OCI-LY1 (cell line): Measurements from ENCODE around the gene GPR17.

Experiments used
- H2AFZ ChIP-seq: fragments of 200-600 bp; sonication (generic), shearing (Covaris generic); 2 replicates; pipeline ENCODE4 v1.6.0; 2014; ENCODE audit warnings: antibody characterized with exemption, mild to moderate bottlenecking, low read length
- H3F3A ChIP-seq: fragments of 200-600 bp; sonication (generic), shearing (Covaris generic); 2 replicates; pipeline ENCODE4 v1.6.0; 2014; ENCODE audit warnings: mild to moderate bottlenecking, antibody characterized with exemption, low read length, moderate library complexity; ENCODE audit not compliant: insufficient read depth
- H3K27ac ChIP-seq: fragments of 200-600 bp; sonication (generic); 2 replicates; pipeline ENCODE4 v1.5.1; 2014; ENCODE audit warnings: low read length, mixed run types, mild to moderate bottlenecking, low read depth; ENCODE audit not compliant: poor library complexity, severe bottlenecking
- H3K27me3 ChIP-seq: fragments of 200-600 bp; sonication (generic); 2 replicates; pipeline ENCODE4 v1.6.0; 2014; ENCODE audit warnings: antibody characterized with exemption, mild to moderate bottlenecking, low read length, moderate library complexity; ENCODE audit not compliant: insufficient read depth
- H3K36me3 ChIP-seq: fragments of 200-600 bp; sonication (generic); 2 replicates; pipeline ENCODE4 v1.6.1; 2014; ENCODE audit warnings: mild to moderate bottlenecking, antibody characterized with exemption, low read length, moderate library complexity, mixed read lengths; ENCODE audit not compliant: insufficient read depth
- H3K4me1 ChIP-seq: fragments of 200-600 bp; sonication (generic); 2 replicates; pipeline ENCODE4 v1.5.1; 2014; ENCODE audit warnings: mild to moderate bottlenecking, low read length, moderate library complexity; ENCODE audit not compliant: insufficient read depth, severe bottlenecking
- H3K4me2 ChIP-seq: fragments of 200-600 bp; sonication (generic), shearing (Covaris generic); 2 replicates; pipeline ENCODE4 v1.6.1; 2014; ENCODE audit warnings: low read length
- H3K4me3 ChIP-seq: fragments of 200-600 bp; sonication (generic); 2 replicates; pipeline ENCODE4 v1.5.1; 2014; ENCODE audit warnings: low read length, low read depth, mild to moderate bottlenecking, mixed read lengths; ENCODE audit not compliant: poor library complexity, severe bottlenecking
- H3K79me2 ChIP-seq: fragments of 200-600 bp; shearing (Covaris generic); 2 replicates; pipeline ENCODE4 v1.6.1; 2016; ENCODE audit warnings: mixed run types, low read length, mixed read lengths; ENCODE audit not compliant: insufficient read depth
- H3K9ac ChIP-seq: fragments of 200-600 bp; sonication (generic), shearing (Covaris generic); 2 replicates; pipeline ENCODE4 v1.6.1; 2014; ENCODE audit warnings: mild to moderate bottlenecking, low read length, mixed read lengths
- H3K9me2 ChIP-seq: fragments of 200-600 bp; sonication (generic), shearing (Covaris generic); 2 replicates; pipeline ENCODE4 v1.6.1; 2014; ENCODE audit warnings: low read depth, mild to moderate bottlenecking, low read length, mixed read lengths
- H3K9me3 ChIP-seq: fragments of 200-600 bp; shearing (Covaris generic); 2 replicates; pipeline ENCODE4 v1.6.1; 2014; ENCODE audit warnings: low read length, mixed read lengths
- H4K20me1 ChIP-seq: fragments of 200-600 bp; sonication (generic), shearing (Covaris generic); 2 replicates; pipeline ENCODE4 v1.6.0; 2016; ENCODE audit warnings: mild to moderate bottlenecking, low read length; ENCODE audit not compliant: insufficient read depth
- CTCF ChIP-seq: fragments of 200-600 bp; sonication (generic), shearing (Covaris generic); IDR thresholded peaks from 2 replicates; pipeline ENCODE4 v1.5.1; 2017; ENCODE audit warnings: mild to moderate bottlenecking, antibody characterized with exemption, low read length, moderate library complexity, mixed read lengths
- EZH2 ChIP-seq: fragments of 200-600 bp; sonication (generic), shearing (Covaris generic); IDR thresholded peaks from 2 replicates; pipeline ENCODE4 v1.8.0; 2017; ENCODE audit warnings: borderline replicate concordance, mixed run types, mild to moderate bottlenecking, antibody characterized with exemption, low read length, moderate library complexity, mixed read lengths

Gene GPR17

GRCh38 chr2:127629637-127630036, 16.3 kb upstream of the GPR17 start:
- Histone ChIP-seq H3K27ac (no peak overlapping the region), H3K9ac (no peak overlapping the region), H3K79me2 (no peaks in the 10 kb centered on the region), H3K9me3 (no peaks in the 10 kb centered on the region), H3F3A (no peaks in the 10 kb centered on the region), H3K4me2 (no peak overlapping the region), H3K4me3 (no peak overlapping the region), H3K9me2 (no peaks in the 10 kb centered on the region), H3K36me3 (no peaks in the 10 kb centered on the region), H2AFZ (no peak overlapping the region), H3K27me3 (peaks cover 10% of the 10 kb centered on the region; the same call in 1 of the 2 replicates), H3K4me1 (no peaks in the 10 kb centered on the region), H4K20me1 (no peaks in the 10 kb centered on the region)
- TF ChIP-seq EZH2 (no peak), CTCF (no peak)

- H3K27ac ChIP-seq = no peak overlapping the region
- H3K9ac ChIP-seq = no peak overlapping the region
- no peak overlapping the region for H3K4me2 ChIP-seq
These were observed 15.7 kb upstream of the GPR17 start for GRCh38 chr2:127630096-127630863.

GRCh38 chr2:127630864-127631540, 15.0 kb upstream of the GPR17 start:
- Histone ChIP-seq H3K4me1 (no peaks in the 10 kb centered on the region), H3K4me3 (no peak overlapping the region), H3K27me3 (peaks cover 12% of the 10 kb centered on the region; the same call in 1 of the 2 replicates), H4K20me1 (no peaks in the 10 kb centered on the region), H3K27ac (no peak overlapping the region), H3K36me3 (no peaks in the 10 kb centered on the region), H3F3A (no peaks in the 10 kb centered on the region), H3K79me2 (no peaks in the 10 kb centered on the region), H3K9me3 (no peaks in the 10 kb centered on the region), H3K9me2 (no peaks in the 10 kb centered on the region), H3K4me2 (no peak overlapping the region), H2AFZ (no peak overlapping the region), H3K9ac (no peak overlapping the region)
- TF ChIP-seq EZH2 (no peak), CTCF (no peak)

More at GRCh38 chr2:127630096-127630863, 15.7 kb upstream of the GPR17 start:
- no peaks in the 10 kb centered on the region for H3F3A ChIP-seq
- H3K27me3 ChIP-seq = peaks cover 10% of the 10 kb centered on the region; the same call in 1 of the 2 replicates
- no peak overlapping the region for H2AFZ ChIP-seq
- no peaks in the 10 kb centered on the region for H3K9me2 ChIP-seq
- no peaks in the 10 kb centered on the region for H3K36me3 ChIP-seq
- no peak for TF ChIP-seq CTCF
- TF ChIP-seq EZH2 = no peak
- no peaks in the 10 kb centered on the region for H3K4me1 ChIP-seq
- H3K9me3 ChIP-seq = no peaks in the 10 kb centered on the region
- H3K4me3 ChIP-seq = no peak overlapping the region
- H3K79me2 ChIP-seq = no peaks in the 10 kb centered on the region
- no peaks in the 10 kb centered on the region for H4K20me1 ChIP-seq
